WTC11 (cell line): Measurements from ENCODE around the gene ARHGEF39. TPM values are rescaled to one million over a fixed set of nuclear protein-coding genes. Genes with fewer than 3 reads are reported as not detected.

Experiments used
- ATAC-seq: fragments of 200-7000 bp; cut with Tn5 transposase; 2 replicates; pipeline ENCODE4 v1.10.0; 2021; ENCODE audit warnings: mild to moderate bottlenecking, moderate library complexity
- CTCF ChIA-PET: fragments of 300-600 bp; sonication (Branson Sonifier 250); formaldehyde crosslinking; loops from one replicate; lab custom pipeline; 2021; ENCODE audit warnings: antibody characterized with exemption; lab: Charles Lee
- POLR2A ChIA-PET: fragments of 350-600 bp; sonication (Branson Sonifier 250); formaldehyde crosslinking; loops from one replicate; lab custom pipeline; 2021; ENCODE audit warnings: antibody characterized with exemption; lab: Charles Lee
- DNase-seq: peaks from one replicate; pipeline ENCODE4 v3.0.0; 2021; ENCODE audit warnings: low spot score
- H3K27ac Mint-ChIP-seq: 2 replicates; pipeline ENCODE4 v1.8.0; 2021; ENCODE audit warnings: mixed read lengths
- H3K27me3 Mint-ChIP-seq: 2 replicates; pipeline ENCODE4 v1.8.0; 2021; ENCODE audit warnings: low read depth, mild to moderate bottlenecking, moderate library complexity, mixed read lengths
- H3K36me3 Mint-ChIP-seq: 2 replicates; pipeline ENCODE4 v1.8.0; 2021; ENCODE audit warnings: mixed read lengths
- H3K4me1 Mint-ChIP-seq: 2 replicates; pipeline ENCODE4 v1.8.0; 2022; ENCODE audit warnings: mixed read lengths
- H3K4me3 Mint-ChIP-seq: 2 replicates; pipeline ENCODE4 v1.8.0; 2021; ENCODE audit warnings: mild to moderate bottlenecking, moderate library complexity, mixed read lengths
- H3K9me3 Mint-ChIP-seq: 2 replicates; pipeline ENCODE4 v1.8.0; 2021; ENCODE audit warnings: mixed read lengths
- CTCF ChIP-seq: fragments of 200-600 bp; IDR thresholded peaks from 2 replicates; pipeline ENCODE4 v1.8.0; 2022; ENCODE audit warnings: antibody characterized with exemption
- JAZF1 ChIP-seq: fragments of 250-450 bp; sonication (Bioruptor Pico); IDR thresholded peaks from 2 replicates; pipeline ENCODE4 v1.9.0; 2021; ENCODE audit warnings: moderate library complexity, mild to moderate bottlenecking, inconsistent platforms
- MYBL2 ChIP-seq: sonication (generic); formaldehyde crosslinking; IDR thresholded peaks from 2 replicates; pipeline ENCODE4 v1.8.1; 2023; ENCODE audit warnings: mild to moderate bottlenecking, moderate library complexity, missing genetic modification reagents
- NFATC4 ChIP-seq: fragments of 250-450 bp; sonication (Bioruptor Pico); IDR thresholded peaks from 2 replicates; pipeline ENCODE4 v1.9.0; 2021; ENCODE audit warnings: mild to moderate bottlenecking
- PRDM15 ChIP-seq: sonication (generic); formaldehyde crosslinking; IDR thresholded peaks from 2 replicates; pipeline ENCODE4 v1.8.0; 2022; ENCODE audit warnings: missing genetic modification reagents
- SMAD3 ChIP-seq: sonication (generic); formaldehyde crosslinking; IDR thresholded peaks from 2 replicates; pipeline ENCODE4 v1.8.0; 2022; ENCODE audit warnings: missing genetic modification reagents, mild to moderate bottlenecking, borderline replicate concordance
- USF2 ChIP-seq: sonication (generic); formaldehyde crosslinking; IDR thresholded peaks from 2 replicates; pipeline ENCODE4 v1.8.1; 2023; ENCODE audit warnings: mild to moderate bottlenecking, missing genetic modification reagents, moderate library complexity
- ZNF532 ChIP-seq: fragments of 250-450 bp; sonication (Bioruptor Pico); IDR thresholded peaks from 2 replicates; pipeline ENCODE4 v1.9.0; 2021; ENCODE audit warnings: mild to moderate bottlenecking, borderline replicate concordance
- ZNF671 ChIP-seq: fragments of 250-450 bp; sonication (Bioruptor Pico); IDR thresholded peaks from 2 replicates; pipeline ENCODE4 v1.8.0; 2021; ENCODE audit warnings: mild to moderate bottlenecking
- total RNA-seq: library from RNA; stranded (reverse); gene quantifications from 3 replicates; pipeline ENCODE4 v1.2.3, GENCODE V29; 2021
- TF ChIP-seq, protein P1 (sequence below): fragments of 250-450 bp; sonication (Bioruptor Pico); IDR thresholded peaks from 2 replicates; pipeline ENCODE4 v1.9.0; 2021; ENCODE audit warnings: mild to moderate bottlenecking
- TF ChIP-seq, protein P2 (sequence below): sonication (generic); formaldehyde crosslinking; IDR thresholded peaks from 2 replicates; pipeline ENCODE4 v1.8.1; 2023; ENCODE audit warnings: mild to moderate bottlenecking, missing genetic modification reagents
- TF ChIP-seq, protein P3 (sequence below): sonication (generic); formaldehyde crosslinking; conservative IDR thresholded peaks from 2 replicates; pipeline ENCODE4 v1.8.1; 2022; ENCODE audit warnings: mild to moderate bottlenecking, missing genetic modification reagents
- TF ChIP-seq, protein P4 (sequence below): sonication (generic); formaldehyde crosslinking; IDR thresholded peaks from 2 replicates; pipeline ENCODE4 v1.8.0; 2022; ENCODE audit warnings: mild to moderate bottlenecking, missing genetic modification reagents

The ARHGEF39 gene
- total RNA-seq, 1 experiment from 2014 or later: 23.8 TPM

GRCh38 chr9:35714123-35714522 is 49.1 kb upstream of the ARHGEF39 start (continued):
- TF ChIP-seq, protein P1, sequence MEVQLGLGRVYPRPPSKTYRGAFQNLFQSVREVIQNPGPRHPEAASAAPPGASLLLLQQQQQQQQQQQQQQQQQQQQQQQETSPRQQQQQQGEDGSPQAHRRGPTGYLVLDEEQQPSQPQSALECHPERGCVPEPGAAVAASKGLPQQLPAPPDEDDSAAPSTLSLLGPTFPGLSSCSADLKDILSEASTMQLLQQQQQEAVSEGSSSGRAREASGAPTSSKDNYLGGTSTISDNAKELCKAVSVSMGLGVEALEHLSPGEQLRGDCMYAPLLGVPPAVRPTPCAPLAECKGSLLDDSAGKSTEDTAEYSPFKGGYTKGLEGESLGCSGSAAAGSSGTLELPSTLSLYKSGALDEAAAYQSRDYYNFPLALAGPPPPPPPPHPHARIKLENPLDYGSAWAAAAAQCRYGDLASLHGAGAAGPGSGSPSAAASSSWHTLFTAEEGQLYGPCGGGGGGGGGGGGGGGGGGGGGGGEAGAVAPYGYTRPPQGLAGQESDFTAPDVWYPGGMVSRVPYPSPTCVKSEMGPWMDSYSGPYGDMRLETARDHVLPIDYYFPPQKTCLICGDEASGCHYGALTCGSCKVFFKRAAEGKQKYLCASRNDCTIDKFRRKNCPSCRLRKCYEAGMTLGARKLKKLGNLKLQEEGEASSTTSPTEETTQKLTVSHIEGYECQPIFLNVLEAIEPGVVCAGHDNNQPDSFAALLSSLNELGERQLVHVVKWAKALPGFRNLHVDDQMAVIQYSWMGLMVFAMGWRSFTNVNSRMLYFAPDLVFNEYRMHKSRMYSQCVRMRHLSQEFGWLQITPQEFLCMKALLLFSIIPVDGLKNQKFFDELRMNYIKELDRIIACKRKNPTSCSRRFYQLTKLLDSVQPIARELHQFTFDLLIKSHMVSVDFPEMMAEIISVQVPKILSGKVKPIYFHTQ (CRISPR knock-in tag): no peak
- TF ChIP-seq ZNF532 (CRISPR knock-in tag): no peak

GRCh38 chr9:35713578-35713977 is 48.6 kb upstream of the ARHGEF39 start:
- H3K27ac Mint-ChIP-seq: no peak overlapping the region
- peaks cover 83% of the 10 kb centered on the region for H3K36me3 Mint-ChIP-seq
- no peak for DNase-seq
- H3K27me3 Mint-ChIP-seq: no peaks in the 10 kb centered on the region
- POLR2A ChIA-PET: no interaction called here
- H3K4me1 Mint-ChIP-seq: no peaks in the 10 kb centered on the region
- H3K9me3 Mint-ChIP-seq: no peaks in the 10 kb centered on the region
- H3K4me3 Mint-ChIP-seq: no peak overlapping the region
- CTCF ChIA-PET: interaction anchor here (0.8 to 4.1 kb wide), 8 partner anchors 14 to 66 kb away, joined by 3 to 29 read pairs (median 6); partner anchors contain the start of genes ARHGEF39, CREB3 and TLN1
- no peak for ATAC-seq
- TF ChIP-seq, protein P2, sequence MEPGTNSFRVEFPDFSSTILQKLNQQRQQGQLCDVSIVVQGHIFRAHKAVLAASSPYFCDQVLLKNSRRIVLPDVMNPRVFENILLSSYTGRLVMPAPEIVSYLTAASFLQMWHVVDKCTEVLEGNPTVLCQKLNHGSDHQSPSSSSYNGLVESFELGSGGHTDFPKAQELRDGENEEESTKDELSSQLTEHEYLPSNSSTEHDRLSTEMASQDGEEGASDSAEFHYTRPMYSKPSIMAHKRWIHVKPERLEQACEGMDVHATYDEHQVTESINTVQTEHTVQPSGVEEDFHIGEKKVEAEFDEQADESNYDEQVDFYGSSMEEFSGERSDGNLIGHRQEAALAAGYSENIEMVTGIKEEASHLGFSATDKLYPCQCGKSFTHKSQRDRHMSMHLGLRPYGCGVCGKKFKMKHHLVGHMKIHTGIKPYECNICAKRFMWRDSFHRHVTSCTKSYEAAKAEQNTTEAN: no peak
- TF ChIP-seq MYBL2 (CRISPR knock-in tag) (no peak), ZNF532 (CRISPR knock-in tag) (no peak), CTCF (no peak), SMAD3 (CRISPR knock-in tag) (no peak), ZNF671 (no peak), PRDM15 (CRISPR knock-in tag) (no peak), JAZF1 (CRISPR knock-in tag) (no peak), USF2 (no peak), NFATC4 (CRISPR knock-in tag) (no peak)
- TF ChIP-seq, protein P3, sequence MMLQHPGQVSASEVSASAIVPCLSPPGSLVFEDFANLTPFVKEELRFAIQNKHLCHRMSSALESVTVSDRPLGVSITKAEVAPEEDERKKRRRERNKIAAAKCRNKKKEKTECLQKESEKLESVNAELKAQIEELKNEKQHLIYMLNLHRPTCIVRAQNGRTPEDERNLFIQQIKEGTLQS: no peak
- TF ChIP-seq, protein P4, sequence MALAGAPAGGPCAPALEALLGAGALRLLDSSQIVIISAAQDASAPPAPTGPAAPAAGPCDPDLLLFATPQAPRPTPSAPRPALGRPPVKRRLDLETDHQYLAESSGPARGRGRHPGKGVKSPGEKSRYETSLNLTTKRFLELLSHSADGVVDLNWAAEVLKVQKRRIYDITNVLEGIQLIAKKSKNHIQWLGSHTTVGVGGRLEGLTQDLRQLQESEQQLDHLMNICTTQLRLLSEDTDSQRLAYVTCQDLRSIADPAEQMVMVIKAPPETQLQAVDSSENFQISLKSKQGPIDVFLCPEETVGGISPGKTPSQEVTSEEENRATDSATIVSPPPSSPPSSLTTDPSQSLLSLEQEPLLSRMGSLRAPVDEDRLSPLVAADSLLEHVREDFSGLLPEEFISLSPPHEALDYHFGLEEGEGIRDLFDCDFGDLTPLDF (CRISPR knock-in tag): no peak
